Measurements from ENCODE around the gene TGM5.
A peak's percentile ranks its signal among the peaks of the same experiment; 100 is the strongest.
"Not testable (repeated sequence)": the region's sequence is repeated elsewhere in the genome, so short reads cannot be mapped to it uniquely, and the experiment has no call there.

Gene TGM5

GRCh38 chr15:43274136-43274535 is 7.4 kb upstream of the TGM5 start:
- Histone ChIP-seq H3K9me3 (replicated peaks; ENCODE audit: low read length) (no peaks in the 10 kb centered on the region), H3K27me3 (ENCODE audit: control insufficient read depth, insufficient read depth, low read length) (peaks cover 68% of the 10 kb centered on the region), H3K4me1 (ENCODE audit: control insufficient read depth, insufficient read depth, low read length) (peaks cover 8% of the 10 kb centered on the region), H3K36me3 (ENCODE audit: insufficient read depth, low read length) (no peaks in the 10 kb centered on the region), H3K4me2 (ENCODE audit: low read length) (peak overlapping the region; percentile 46), H3K9ac (ENCODE audit: low read depth, low read length) (no peak overlapping the region), H3K4me3 (ENCODE audit: low read length) (no peak overlapping the region)

GRCh38 chr15:43273243-43273642 is 6.5 kb upstream of the TGM5 start:
- no peak overlapping the region for H3K4me2 ChIP-seq (ENCODE audit: low read length)
- no peak overlapping the region for H3K4me3 ChIP-seq (ENCODE audit: low read length)
- no peak overlapping the region for H3K9ac ChIP-seq (ENCODE audit: low read depth, low read length)
- H3K4me1 ChIP-seq (ENCODE audit: control insufficient read depth, insufficient read depth, low read length), result peaks cover 8% of the 10 kb centered on the region
- no peaks in the 10 kb centered on the region for H3K9me3 ChIP-seq (replicated peaks; ENCODE audit: low read length)
- peaks cover 67% of the 10 kb centered on the region for H3K27me3 ChIP-seq (ENCODE audit: control insufficient read depth, insufficient read depth, low read length)
- H3K36me3 ChIP-seq (ENCODE audit: insufficient read depth, low read length), result no peaks in the 10 kb centered on the region

GRCh38 chr15:43271908-43272307 is 5.2 kb upstream of the TGM5 start:
- H3K9ac ChIP-seq (ENCODE audit: low read depth, low read length); H3K36me3 ChIP-seq (ENCODE audit: insufficient read depth, low read length); H3K9me3 ChIP-seq (replicated peaks; ENCODE audit: low read length); H3K4me1 ChIP-seq (ENCODE audit: control insufficient read depth, insufficient read depth, low read length); H3K4me3 ChIP-seq (ENCODE audit: low read length); H3K4me2 ChIP-seq (ENCODE audit: low read length): not testable (repeated sequence)
- peaks cover 64% of the 10 kb centered on the region for H3K27me3 ChIP-seq (ENCODE audit: control insufficient read depth, insufficient read depth, low read length)

GRCh38 chr15:43270676-43271306 is 4.1 kb upstream of the TGM5 start:
- H3K9me3 ChIP-seq (replicated peaks; ENCODE audit: low read length), result no peaks in the 10 kb centered on the region
- H3K36me3 ChIP-seq (ENCODE audit: insufficient read depth, low read length), result no peaks in the 10 kb centered on the region
- peaks cover 8% of the 10 kb centered on the region for H3K4me1 ChIP-seq (ENCODE audit: control insufficient read depth, insufficient read depth, low read length)
- H3K27me3 ChIP-seq (ENCODE audit: control insufficient read depth, insufficient read depth, low read length), result peaks cover 63% of the 10 kb centered on the region
- no peak overlapping the region for H3K9ac ChIP-seq (ENCODE audit: low read depth, low read length)
- H3K4me2 ChIP-seq (ENCODE audit: low read length), result no peak overlapping the region
- H3K4me3 ChIP-seq (ENCODE audit: low read length), result no peak overlapping the region

GRCh38 chr15:43270113-43270665 is 3.5 kb upstream of the TGM5 start:
- Histone ChIP-seq H3K4me2 (ENCODE audit: low read length) (no peak overlapping the region), H3K4me3 (ENCODE audit: low read length) (no peak overlapping the region), H3K4me1 (ENCODE audit: control insufficient read depth, insufficient read depth, low read length) (peaks cover 8% of the 10 kb centered on the region), H3K27me3 (ENCODE audit: control insufficient read depth, insufficient read depth, low read length) (peaks cover 66% of the 10 kb centered on the region), H3K9me3 (replicated peaks; ENCODE audit: low read length) (no peaks in the 10 kb centered on the region), H3K36me3 (ENCODE audit: insufficient read depth, low read length) (no peaks in the 10 kb centered on the region), H3K9ac (ENCODE audit: low read depth, low read length) (no peak overlapping the region)

GRCh38 chr15:43268111-43269105 is 1.7 kb upstream of the TGM5 start:
- no peaks in the 10 kb centered on the region for H3K36me3 ChIP-seq (ENCODE audit: insufficient read depth, low read length)
- H3K4me1 ChIP-seq (ENCODE audit: control insufficient read depth, insufficient read depth, low read length), result no peaks in the 10 kb centered on the region
- no peak overlapping the region for H3K9ac ChIP-seq (ENCODE audit: low read depth, low read length)
- H3K4me2 ChIP-seq (ENCODE audit: low read length), result no peak overlapping the region
- H3K9me3 ChIP-seq (replicated peaks; ENCODE audit: low read length), result no peaks in the 10 kb centered on the region
- H3K27me3 ChIP-seq (ENCODE audit: control insufficient read depth, insufficient read depth, low read length), result peaks cover 79% of the 10 kb centered on the region
- H3K4me3 ChIP-seq (ENCODE audit: low read length), result no peak overlapping the region

- H3K9me3 ChIP-seq (replicated peaks; ENCODE audit: low read length), result no peaks in the 10 kb centered on the region
- H3K4me3 ChIP-seq (ENCODE audit: low read length), result no peak overlapping the region
- H3K4me1 ChIP-seq (ENCODE audit: control insufficient read depth, insufficient read depth, low read length), result no peaks in the 10 kb centered on the region
- H3K9ac ChIP-seq (ENCODE audit: low read depth, low read length), result no peak overlapping the region
- peaks cover 79% of the 10 kb centered on the region for H3K27me3 ChIP-seq (ENCODE audit: control insufficient read depth, insufficient read depth, low read length)
- no peak overlapping the region for H3K4me2 ChIP-seq (ENCODE audit: low read length)
- H3K36me3 ChIP-seq (ENCODE audit: insufficient read depth, low read length), result no peaks in the 10 kb centered on the region
Measured at GRCh38 chr15:43267439-43267838, 711 bp upstream of the TGM5 start.

- Histone ChIP-seq H3K4me3 (ENCODE audit: low read length) (no peak overlapping the region), H3K27me3 (ENCODE audit: control insufficient read depth, insufficient read depth, low read length) (peaks cover 82% of the 10 kb centered on the region), H3K9me3 (replicated peaks; ENCODE audit: low read length) (no peaks in the 10 kb centered on the region), H3K4me2 (ENCODE audit: low read length) (no peak overlapping the region), H3K4me1 (ENCODE audit: control insufficient read depth, insufficient read depth, low read length) (no peaks in the 10 kb centered on the region), H3K9ac (ENCODE audit: low read depth, low read length) (no peak overlapping the region), H3K36me3 (ENCODE audit: insufficient read depth, low read length) (no peaks in the 10 kb centered on the region)
Measured at GRCh38 chr15:43266386-43266785, 342 bp downstream of the TGM5 start.

- Histone ChIP-seq H3K36me3 (ENCODE audit: insufficient read depth, low read length) (no peaks in the 10 kb centered on the region), H3K4me3 (ENCODE audit: low read length) (no peak overlapping the region), H3K4me1 (ENCODE audit: control insufficient read depth, insufficient read depth, low read length) (no peaks in the 10 kb centered on the region), H3K9ac (ENCODE audit: low read depth, low read length) (no peak overlapping the region), H3K9me3 (replicated peaks; ENCODE audit: low read length) (no peaks in the 10 kb centered on the region), H3K4me2 (ENCODE audit: low read length) (no peak overlapping the region), H3K27me3 (ENCODE audit: control insufficient read depth, insufficient read depth, low read length) (peaks cover 66% of the 10 kb centered on the region)
Measured at GRCh38 chr15:43260011-43260615, 6.6 kb downstream of the TGM5 start.

GRCh38 chr15:43258781-43259180 is 7.9 kb downstream of the TGM5 start:
- H3K4me2 ChIP-seq (ENCODE audit: low read length), result no peak overlapping the region
- H3K27me3 ChIP-seq (ENCODE audit: control insufficient read depth, insufficient read depth, low read length), result peaks cover 63% of the 10 kb centered on the region
- no peaks in the 10 kb centered on the region for H3K9me3 ChIP-seq (replicated peaks; ENCODE audit: low read length)
- no peak overlapping the region for H3K4me3 ChIP-seq (ENCODE audit: low read length)
- no peaks in the 10 kb centered on the region for H3K4me1 ChIP-seq (ENCODE audit: control insufficient read depth, insufficient read depth, low read length)
- H3K36me3 ChIP-seq (ENCODE audit: insufficient read depth, low read length), result no peaks in the 10 kb centered on the region
- H3K9ac ChIP-seq (ENCODE audit: low read depth, low read length), result no peak overlapping the region

- Histone ChIP-seq H3K36me3 (ENCODE audit: insufficient read depth, low read length) (no peaks in the 10 kb centered on the region), H3K9me3 (replicated peaks; ENCODE audit: low read length) (no peaks in the 10 kb centered on the region), H3K4me1 (ENCODE audit: control insufficient read depth, insufficient read depth, low read length) (no peaks in the 10 kb centered on the region), H3K4me2 (ENCODE audit: low read length) (no peak overlapping the region), H3K4me3 (ENCODE audit: low read length) (no peak overlapping the region), H3K9ac (ENCODE audit: low read depth, low read length) (no peak overlapping the region), H3K27me3 (ENCODE audit: control insufficient read depth, insufficient read depth, low read length) (peaks cover 62% of the 10 kb centered on the region)
Measured at GRCh38 chr15:43256341-43256740, 10.4 kb downstream of the TGM5 start.

All from skeletal muscle satellite cell (primary cell).